H9 (cell line): Measurements from ENCODE around the gene PPP2CA. TPM values are rescaled to one million over a fixed set of nuclear protein-coding genes. Genes with fewer than 3 reads are reported as not detected.

Source experiments
- DNase-seq: peaks from one replicate; pipeline ENCODE4 v3.0.0-alpha.2; 2017
- H2AFZ ChIP-seq: one replicate; pipeline ENCODE4 v1.6.1; 2013; ENCODE audit warnings: mild to moderate bottlenecking, low read length, control low read depth, moderate library complexity
- H2AK5ac ChIP-seq: 2 replicates; pipeline ENCODE4 v1.6.1; 2013; ENCODE audit warnings: low read length, control low read depth, mixed read lengths; ENCODE audit not compliant: insufficient read length
- H2BK120ac ChIP-seq: one replicate; pipeline ENCODE4 v1.6.1; 2013; ENCODE audit warnings: low read depth, mild to moderate bottlenecking, low read length, control low read depth, inconsistent platforms; ENCODE audit not compliant: poor library complexity, severe bottlenecking
- H2BK12ac ChIP-seq: 2 replicates; pipeline ENCODE4 v1.6.1; 2013; ENCODE audit warnings: low read length, control low read depth, mixed read lengths, low read depth; ENCODE audit not compliant: insufficient read length
- H2BK15ac ChIP-seq: 2 replicates; pipeline ENCODE4 v1.6.1; 2013; ENCODE audit warnings: low read depth, low read length, control low read depth
- H2BK20ac ChIP-seq: one replicate; pipeline ENCODE4 v1.6.1; 2013; ENCODE audit warnings: low read depth, mild to moderate bottlenecking, low read length, control low read depth, inconsistent platforms; ENCODE audit not compliant: poor library complexity, severe bottlenecking
- H2BK5ac ChIP-seq: 2 replicates; pipeline ENCODE4 v1.6.1; 2013; ENCODE audit warnings: low read length, control low read depth, mixed read lengths; ENCODE audit not compliant: insufficient read length
- H3K14ac ChIP-seq: 2 replicates; pipeline ENCODE4 v1.6.1; 2013; ENCODE audit warnings: low read length, control low read depth; ENCODE audit not compliant: insufficient read depth
- H3K18ac ChIP-seq: 2 replicates; pipeline ENCODE4 v1.6.1; 2013; ENCODE audit warnings: low read depth, mild to moderate bottlenecking, mixed read lengths, low read length, control low read depth; ENCODE audit not compliant: insufficient read length
- H3K23ac ChIP-seq: 2 replicates; pipeline ENCODE4 v1.6.1; 2013; ENCODE audit warnings: low read length, control low read depth, mixed read lengths, low read depth; ENCODE audit not compliant: insufficient read length
- H3K23me2 ChIP-seq: 2 replicates; pipeline ENCODE4 v1.6.1; 2013; ENCODE audit warnings: low read depth, mild to moderate bottlenecking, mixed read lengths, low read length, control low read depth; ENCODE audit not compliant: insufficient read length, poor library complexity, severe bottlenecking
- H3K27ac ChIP-seq: 2 replicates; pipeline ENCODE4 v1.5.1; 2013; ENCODE audit warnings: low read length, control low read depth, mixed read lengths, low read depth; ENCODE audit not compliant: insufficient read length
- H3K27me3 ChIP-seq: 2 replicates; pipeline ENCODE4 v1.6.1; 2013; ENCODE audit warnings: low read length, control low read depth, inconsistent platforms; ENCODE audit not compliant: insufficient read depth
- H3K4ac ChIP-seq: 2 replicates; pipeline ENCODE4 v1.6.1; 2013; ENCODE audit warnings: low read depth, mild to moderate bottlenecking, control low read depth, inconsistent platforms, low read length, moderate library complexity
- H3K4me1 ChIP-seq: 2 replicates; pipeline ENCODE4 v1.6.1; 2013; ENCODE audit warnings: low read length, control low read depth, inconsistent platforms; ENCODE audit not compliant: insufficient read depth
- H3K4me2 ChIP-seq: 2 replicates; pipeline ENCODE4 v1.6.1; 2013; ENCODE audit warnings: low read length, control low read depth, mixed read lengths; ENCODE audit not compliant: insufficient read length, insufficient read depth
- H3K56ac ChIP-seq: 2 replicates; pipeline ENCODE4 v1.6.1; 2013; ENCODE audit warnings: low read depth, mild to moderate bottlenecking, mixed read lengths, low read length, control low read depth; ENCODE audit not compliant: insufficient read length
- H3K79me1 ChIP-seq: 2 replicates; pipeline ENCODE4 v1.6.1; 2013; ENCODE audit warnings: low read depth, mild to moderate bottlenecking, moderate library complexity, low read length, control low read depth, inconsistent platforms; ENCODE audit not compliant: insufficient read depth, poor library complexity, severe bottlenecking
- H3K79me2 ChIP-seq: 2 replicates; pipeline ENCODE4 v1.6.1; 2013; ENCODE audit warnings: low read length, control low read depth, inconsistent platforms; ENCODE audit not compliant: insufficient read depth
- H3K9ac ChIP-seq: 2 replicates; pipeline ENCODE4 v1.6.1; 2013; ENCODE audit warnings: low read length, control low read depth, mixed read lengths; ENCODE audit not compliant: insufficient read length; ENCODE audit errors: extremely low read depth
- H3K9me3 ChIP-seq: one replicate; pipeline ENCODE4 v1.6.1; 2013; ENCODE audit warnings: low read depth, low read length, inconsistent platforms; ENCODE audit not compliant: control insufficient read depth
- H3T11ph ChIP-seq: one replicate; pipeline ENCODE4 v1.6.1; 2013; ENCODE audit warnings: mild to moderate bottlenecking, low read length, control low read depth, inconsistent platforms
- H4K20me1 ChIP-seq: one replicate; pipeline ENCODE4 v1.6.1; 2013; ENCODE audit not compliant: control insufficient read depth, insufficient read length, insufficient read depth
- H4K5ac ChIP-seq: 2 replicates; pipeline ENCODE4 v1.6.1; 2013; ENCODE audit warnings: low read depth, mild to moderate bottlenecking, mixed read lengths, low read length, control low read depth; ENCODE audit not compliant: insufficient read length
- H4K8ac ChIP-seq: replicated peaks from 2 replicates; pipeline ENCODE4 v1.6.1; 2013; ENCODE audit warnings: low read length, control low read depth, mixed read lengths, low read depth; ENCODE audit not compliant: insufficient read length
- H4K91ac ChIP-seq: 2 replicates; pipeline ENCODE4 v1.6.1; 2013; ENCODE audit warnings: low read depth, mild to moderate bottlenecking, moderate library complexity, mixed read lengths, low read length, control low read depth; ENCODE audit not compliant: insufficient read length
- H3K27ac Mint-ChIP-seq, 3 experiments: 2 replicates in 2 of 3; 3 replicates in 1 of 3; pipeline ENCODE4 v1.8.0; 2020 to 2021; ENCODE audit warnings: mixed read lengths in 3 of 3, mild to moderate bottlenecking in 1 of 3, moderate library complexity in 1 of 3
- H3K27me3 Mint-ChIP-seq: 2 replicates; pipeline ENCODE4 v1.8.0; 2021; ENCODE audit warnings: low read depth, mild to moderate bottlenecking, moderate library complexity, mixed read lengths
- H3K36me3 Mint-ChIP-seq, 3 experiments: 2 replicates in 2 of 3; 3 replicates in 1 of 3; pipeline ENCODE4 v1.8.0; 2020 to 2021; ENCODE audit warnings: low read depth in 3 of 3, mixed read lengths in 3 of 3; ENCODE audit not compliant: insufficient read depth in 1 of 3
- H3K4me1 Mint-ChIP-seq, 2 experiments: 2 replicates each; pipeline ENCODE4 v1.8.0; 2020; ENCODE audit warnings: mixed read lengths in 2 of 2
- H3K4me3 Mint-ChIP-seq, 2 experiments: 2 replicates in 1 of 2; 3 replicates in 1 of 2; pipeline ENCODE4 v1.8.0; 2020 to 2021; ENCODE audit warnings: mild to moderate bottlenecking in 2 of 2, mixed read lengths in 2 of 2, moderate library complexity in 1 of 2
- H3K9me3 Mint-ChIP-seq, 2 experiments: 2 replicates in 1 of 2; 3 replicates in 1 of 2; pipeline ENCODE4 v1.8.0; 2020; ENCODE audit warnings: mild to moderate bottlenecking in 2 of 2, mixed read lengths in 2 of 2, moderate library complexity in 1 of 2
- WGBS: extraction: QIAGEN DNeasy Blood & Tissue Kit; methylation state at CpG from one replicate; pipeline ENCODE4 v1.1.7; 2013; ENCODE audit warnings: missing lambda C conversion rate, low lambda C conversion rate, mixed read lengths; ENCODE audit not compliant: insufficient read length; ENCODE audit errors: extremely low coverage; 5-methylcytosine and 5-hydroxymethylcytosine counted together
- total RNA-seq: library from RNA; stranded (reverse); gene quantifications from 2 replicates; pipeline ENCODE4 v1.2.1, GENCODE V29; 2021
- TF ChIP-seq, protein P1 (sequence below): fragments of 200-600 bp; sonication (generic); conservative IDR thresholded peaks from 3 replicates; pipeline ENCODE4 v1.8.0; 2021; ENCODE audit warnings: antibody characterized with exemption, mild to moderate bottlenecking

The PPP2CA gene
- total RNA-seq, 1 experiment from 2014 or later, result 244 TPM

DNA sequence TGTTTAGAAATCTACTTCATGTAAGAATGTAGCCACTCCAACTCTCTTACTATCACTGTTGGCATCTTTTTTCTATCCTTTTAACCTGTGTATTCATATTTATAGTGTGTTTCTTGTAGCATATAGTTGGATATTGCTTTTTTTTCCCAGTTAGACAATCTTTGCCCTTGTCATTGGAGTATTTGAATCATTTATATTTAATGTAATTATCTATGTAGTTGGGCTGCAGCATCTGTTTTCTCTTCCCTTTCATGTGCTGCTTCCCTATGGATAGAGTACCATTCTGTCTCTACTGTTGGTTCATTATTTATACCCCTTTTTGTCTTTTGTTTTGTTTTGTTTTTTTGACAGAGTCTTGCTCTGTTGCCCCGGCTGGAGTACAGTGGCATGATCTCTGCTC lies 45.2 kb upstream of the PPP2CA start:
- peaks cover 5% of the 10 kb centered on the region; the same call in 1 of the 2 replicates for H3K4me1 ChIP-seq
- H4K20me1 ChIP-seq, result no peaks in the 10 kb centered on the region
- H3K27ac Mint-ChIP-seq, result no peak overlapping the region
- no peak overlapping the region for H2AFZ ChIP-seq
- peaks cover 10% of the 10 kb centered on the region in 2 experiments for H3K9me3 Mint-ChIP-seq
- H2BK15ac ChIP-seq, result no peak overlapping the region
- no CpG with 5 or more reads among the region's 1 CpG for WGBS
- no peak overlapping the region for H3K56ac ChIP-seq
- peaks cover 2% of the 10 kb centered on the region; the same call in 1 of the 2 replicates for H3K79me2 ChIP-seq
- H3K27me3 Mint-ChIP-seq, result no peaks in the 10 kb centered on the region; the same call in 1 of the 2 replicates
- H4K91ac ChIP-seq, result no peak overlapping the region
- peaks cover 3 to 9% of the 10 kb centered on the region in 2 experiments for H3K4me1 Mint-ChIP-seq
- H3K23ac ChIP-seq, result no peak overlapping the region
- H3K27ac ChIP-seq, result no peak overlapping the region
- no peak overlapping the region for H3T11ph ChIP-seq
- H2BK5ac ChIP-seq, result no peak overlapping the region
- H3K23me2 ChIP-seq, result no peaks in the 10 kb centered on the region
- DNase-seq, result no peak
- no peak overlapping the region for H4K5ac ChIP-seq
- H3K14ac ChIP-seq, result no peak overlapping the region
- no peak overlapping the region for H2BK12ac ChIP-seq
- TF ChIP-seq, protein P1, sequence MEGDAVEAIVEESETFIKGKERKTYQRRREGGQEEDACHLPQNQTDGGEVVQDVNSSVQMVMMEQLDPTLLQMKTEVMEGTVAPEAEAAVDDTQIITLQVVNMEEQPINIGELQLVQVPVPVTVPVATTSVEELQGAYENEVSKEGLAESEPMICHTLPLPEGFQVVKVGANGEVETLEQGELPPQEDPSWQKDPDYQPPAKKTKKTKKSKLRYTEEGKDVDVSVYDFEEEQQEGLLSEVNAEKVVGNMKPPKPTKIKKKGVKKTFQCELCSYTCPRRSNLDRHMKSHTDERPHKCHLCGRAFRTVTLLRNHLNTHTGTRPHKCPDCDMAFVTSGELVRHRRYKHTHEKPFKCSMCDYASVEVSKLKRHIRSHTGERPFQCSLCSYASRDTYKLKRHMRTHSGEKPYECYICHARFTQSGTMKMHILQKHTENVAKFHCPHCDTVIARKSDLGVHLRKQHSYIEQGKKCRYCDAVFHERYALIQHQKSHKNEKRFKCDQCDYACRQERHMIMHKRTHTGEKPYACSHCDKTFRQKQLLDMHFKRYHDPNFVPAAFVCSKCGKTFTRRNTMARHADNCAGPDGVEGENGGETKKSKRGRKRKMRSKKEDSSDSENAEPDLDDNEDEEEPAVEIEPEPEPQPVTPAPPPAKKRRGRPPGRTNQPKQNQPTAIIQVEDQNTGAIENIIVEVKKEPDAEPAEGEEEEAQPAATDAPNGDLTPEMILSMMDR, result no peak
- H3K9ac ChIP-seq, result no peak overlapping the region
- H2AK5ac ChIP-seq, result no peak overlapping the region
- peaks cover 0 to 5% (median 0%) of the 10 kb centered on the region in 3 experiments; a peak in 1 of 7 replicates for H3K36me3 Mint-ChIP-seq
- H3K79me1 ChIP-seq, result no peaks in the 10 kb centered on the region
- no peak overlapping the region for H3K4me2 ChIP-seq
- no peak overlapping the region for H3K4ac ChIP-seq
- no peak overlapping the region for H3K4me3 Mint-ChIP-seq
- H3K27me3 ChIP-seq, result peaks cover under 1% of the 10 kb centered on the region; the same call in 1 of the 2 replicates
- H4K8ac ChIP-seq, result no peak overlapping the region
- no peaks in the 10 kb centered on the region for H3K9me3 ChIP-seq
- no peak overlapping the region for H2BK120ac ChIP-seq
- H3K18ac ChIP-seq, result no peak overlapping the region
- H2BK20ac ChIP-seq, result no peak overlapping the region
